NCI-H2081 (cell line): ENCODE results near the gene GSPT1.

Experiments
- DNase-seq, 2 experiments: peaks; one replicate each; lab custom pipeline; 2025; lab: John Stamatoyannopoulos, UW

The GSPT1 gene

DNA sequence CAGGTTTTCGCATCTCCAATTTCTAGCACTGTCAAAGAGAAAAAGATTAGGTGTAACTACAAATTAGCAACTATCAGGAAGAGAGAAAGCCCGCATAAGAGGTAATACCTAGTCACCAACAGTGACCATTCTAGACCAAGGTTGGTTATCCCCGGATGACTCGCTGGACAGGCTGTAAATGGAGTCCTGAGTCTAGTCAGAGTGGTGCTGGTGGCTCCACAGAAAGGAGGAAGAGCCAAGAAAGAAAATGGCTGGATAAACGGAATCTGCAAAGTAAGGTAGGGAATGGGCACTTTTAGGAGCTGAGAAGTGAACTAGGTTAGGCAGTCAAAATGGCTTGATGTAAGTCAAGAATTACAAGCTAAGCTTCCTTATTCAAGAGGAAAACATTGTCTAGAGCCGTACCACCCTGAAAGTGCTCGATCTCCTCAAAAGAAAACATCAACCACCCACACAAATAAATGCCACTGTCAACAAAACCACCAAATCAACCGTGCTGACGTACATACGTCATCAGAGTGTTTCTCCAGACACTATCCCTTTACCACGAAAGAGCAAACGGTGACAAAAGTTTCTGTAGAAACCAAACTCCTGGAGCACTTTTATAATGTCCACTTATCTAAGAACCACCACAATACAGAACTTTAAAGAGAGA lies 2.2 kb downstream of the GSPT1 start:
- DNase-seq: no peak

DNA sequence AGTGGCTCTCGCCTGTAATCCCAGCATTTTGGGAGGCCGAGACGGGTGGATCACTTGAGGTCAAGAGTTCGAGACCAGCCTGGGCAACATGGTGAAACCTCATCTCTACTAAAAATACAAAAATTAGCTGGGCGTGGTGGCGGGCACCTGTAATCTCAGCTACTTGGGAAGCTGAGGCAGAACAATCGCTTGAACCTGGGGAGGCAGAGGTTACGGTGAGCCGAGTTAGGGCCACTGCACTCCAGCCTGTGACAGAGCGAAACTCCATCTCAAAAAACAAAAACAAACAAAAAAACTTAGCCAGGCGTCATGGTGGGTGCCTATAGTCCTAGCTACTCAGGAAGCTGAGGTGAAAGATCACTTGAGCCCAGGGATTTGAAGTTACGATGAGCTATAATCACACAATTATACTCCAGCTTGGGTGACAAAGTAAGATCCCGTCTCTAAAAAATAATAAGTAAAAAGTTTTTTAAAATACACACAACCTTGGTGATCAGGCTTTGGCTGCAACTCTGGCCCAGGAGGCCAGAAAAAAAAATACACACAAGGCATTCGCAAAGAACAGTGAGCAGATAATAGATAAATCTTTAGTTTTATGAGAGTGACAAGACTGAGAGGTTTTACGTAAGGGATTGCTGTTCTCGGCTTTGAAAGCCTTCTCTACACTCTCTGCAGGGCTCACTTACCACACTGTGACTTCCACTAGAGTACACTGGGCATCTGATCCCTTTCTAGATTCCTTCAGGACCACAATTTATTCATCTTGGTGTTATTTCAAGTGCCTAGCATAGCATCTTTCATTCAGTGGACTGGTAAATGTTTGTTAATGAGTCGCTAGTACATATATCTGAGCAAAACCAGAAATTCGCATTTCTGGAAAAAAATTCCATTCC lies 5.9 kb downstream of the GSPT1 start:
- DNase-seq: no peak

DNA sequence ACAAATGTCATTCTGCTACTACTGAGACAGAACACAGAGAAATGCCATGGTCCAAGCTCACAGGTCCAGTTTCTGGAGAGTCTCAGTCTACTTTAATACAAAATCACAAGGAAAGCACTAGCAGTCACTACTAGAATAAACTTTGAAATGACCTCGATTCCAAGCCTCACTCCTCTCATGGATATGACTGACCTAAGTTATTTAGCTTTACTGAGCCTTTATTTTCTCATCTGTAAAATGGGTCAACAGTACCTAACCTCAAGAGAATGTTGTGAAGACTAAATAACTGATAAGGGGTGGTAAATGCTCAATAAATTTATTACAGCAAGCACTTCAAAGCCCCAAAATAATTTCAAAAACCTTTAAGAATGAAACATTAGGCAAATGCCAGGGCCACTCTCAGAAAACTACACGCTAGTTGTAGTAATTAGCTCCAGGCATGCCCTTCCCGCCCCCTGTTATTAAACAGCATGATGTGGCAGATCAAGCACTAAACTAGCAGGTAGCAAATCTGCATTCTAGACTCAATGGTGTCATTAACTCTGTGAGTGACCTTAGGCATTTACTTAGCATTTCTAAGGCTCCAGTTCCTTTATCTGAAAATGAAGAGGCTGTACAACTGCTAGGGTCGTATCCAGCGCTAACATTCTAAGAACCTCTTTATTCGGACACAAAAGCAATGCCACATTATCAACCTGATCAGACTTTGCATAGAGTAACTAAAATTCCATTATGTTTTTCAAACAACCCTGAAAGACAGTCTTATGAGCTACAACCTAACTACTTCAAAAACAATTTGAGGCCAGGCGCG lies 8.4 kb downstream of the GSPT1 start:
- peak in 1 of 2 experiments; percentile 11 for DNase-seq

DNA sequence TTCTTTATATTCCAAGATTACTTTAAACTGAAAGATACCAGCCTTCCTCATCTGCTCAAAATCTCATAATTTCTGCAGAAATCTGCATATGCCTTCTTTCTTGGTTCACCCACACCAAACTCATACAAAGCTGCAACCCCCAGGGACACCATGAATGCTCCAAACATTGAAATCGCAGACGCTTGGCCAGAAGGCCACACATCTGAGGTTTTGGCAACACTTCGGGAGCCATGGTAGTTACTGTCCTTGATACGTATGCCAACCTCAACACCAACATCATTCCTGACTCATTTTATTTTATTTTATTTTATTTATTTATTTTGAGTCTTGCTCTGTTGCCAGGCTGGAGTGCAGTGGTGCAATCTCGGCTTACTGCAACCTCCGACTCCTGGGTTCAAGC lies 11.8 kb downstream of the GSPT1 start:
- no peak for DNase-seq

DNA sequence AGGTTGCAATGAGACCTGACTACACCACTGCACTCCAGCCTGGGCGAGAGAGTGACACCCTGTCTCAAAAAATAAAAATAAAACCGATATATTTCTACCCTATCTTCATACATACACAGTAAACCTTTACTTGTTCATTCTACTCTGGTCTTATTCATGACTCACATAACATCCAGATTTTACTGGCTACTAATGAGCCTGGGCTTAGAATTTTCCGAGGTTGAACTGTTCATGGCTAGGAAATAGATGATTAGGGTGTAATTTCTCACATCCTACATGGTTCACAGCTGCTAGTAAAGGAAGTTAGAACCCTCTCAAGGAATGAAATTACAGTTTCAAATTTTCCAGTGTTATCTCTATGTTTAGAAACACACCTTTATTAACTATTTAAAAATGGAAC lies 14.7 kb downstream of the GSPT1 start:
- no peak for DNase-seq

DNA sequence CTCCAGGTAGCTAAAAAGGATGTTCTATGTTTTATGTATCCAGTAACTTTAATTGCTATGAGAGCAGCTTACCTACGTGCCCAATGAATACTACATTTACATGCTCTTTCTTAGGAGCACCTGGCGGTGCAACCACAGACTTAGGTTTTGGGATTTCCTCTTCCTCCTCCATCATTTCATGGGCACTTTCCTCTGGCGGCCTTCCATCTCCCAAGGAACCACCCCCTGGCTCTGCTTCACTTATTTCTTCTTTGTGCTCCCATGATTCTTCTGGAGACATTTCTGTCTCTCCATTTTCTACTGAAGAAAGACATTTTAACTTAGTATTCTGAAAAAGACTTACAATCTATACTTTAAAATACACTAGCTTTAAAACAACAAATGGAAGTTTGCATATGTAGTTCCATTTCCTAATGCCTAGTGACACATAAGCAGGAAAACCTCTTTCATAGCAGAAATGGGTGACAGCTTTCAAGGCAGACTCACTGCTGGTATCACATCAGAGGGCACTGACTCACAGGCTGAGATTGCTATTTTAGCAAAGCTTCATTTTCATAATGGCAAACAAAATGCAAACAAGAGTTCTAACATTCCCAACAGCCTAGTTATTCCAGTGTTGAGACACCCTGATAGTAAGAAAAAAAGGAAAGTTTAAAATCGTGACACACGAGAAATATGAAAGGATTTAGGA lies 19.1 kb downstream of the GSPT1 start:
- DNase-seq: no peak

DNA sequence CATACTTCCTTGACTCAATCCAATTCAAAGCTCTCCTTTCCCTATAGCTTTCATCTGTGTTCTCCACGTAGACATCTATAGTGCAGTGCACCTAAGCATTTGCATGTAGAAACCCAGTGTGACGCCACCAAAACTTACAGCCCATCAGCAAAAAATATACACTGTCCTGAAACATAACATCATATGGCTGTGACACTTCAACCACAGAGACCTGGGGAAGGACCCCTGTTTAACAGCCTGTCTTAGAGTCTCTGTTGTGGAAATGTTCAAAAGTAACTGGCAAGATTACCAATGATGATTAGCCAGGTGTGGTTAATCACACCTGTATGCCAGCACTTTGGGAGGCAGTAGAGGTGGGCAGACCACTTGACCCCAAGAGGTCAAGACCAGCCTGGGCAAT lies 22.2 kb downstream of the GSPT1 start:
- no peak for DNase-seq

DNA sequence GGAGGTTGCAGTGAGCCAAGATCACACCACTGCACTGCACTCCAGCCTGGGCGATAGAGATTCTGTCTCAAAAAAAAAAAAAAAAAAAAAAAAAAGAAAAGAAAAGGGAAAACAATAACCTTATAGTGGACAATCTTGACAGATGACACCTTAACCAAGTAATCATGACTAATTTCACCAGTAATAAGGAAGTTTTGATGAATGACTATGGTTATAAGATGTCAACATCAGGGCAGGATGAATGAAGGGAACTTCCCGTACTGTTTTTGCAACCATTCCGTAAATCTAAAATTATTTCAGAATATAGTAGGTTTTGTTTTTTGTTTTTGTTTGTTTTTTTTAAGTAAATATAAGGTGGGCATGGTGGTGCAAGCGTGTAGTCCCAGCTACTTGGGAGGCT lies 23.0 kb downstream of the GSPT1 start:
- no peak for DNase-seq

DNA sequence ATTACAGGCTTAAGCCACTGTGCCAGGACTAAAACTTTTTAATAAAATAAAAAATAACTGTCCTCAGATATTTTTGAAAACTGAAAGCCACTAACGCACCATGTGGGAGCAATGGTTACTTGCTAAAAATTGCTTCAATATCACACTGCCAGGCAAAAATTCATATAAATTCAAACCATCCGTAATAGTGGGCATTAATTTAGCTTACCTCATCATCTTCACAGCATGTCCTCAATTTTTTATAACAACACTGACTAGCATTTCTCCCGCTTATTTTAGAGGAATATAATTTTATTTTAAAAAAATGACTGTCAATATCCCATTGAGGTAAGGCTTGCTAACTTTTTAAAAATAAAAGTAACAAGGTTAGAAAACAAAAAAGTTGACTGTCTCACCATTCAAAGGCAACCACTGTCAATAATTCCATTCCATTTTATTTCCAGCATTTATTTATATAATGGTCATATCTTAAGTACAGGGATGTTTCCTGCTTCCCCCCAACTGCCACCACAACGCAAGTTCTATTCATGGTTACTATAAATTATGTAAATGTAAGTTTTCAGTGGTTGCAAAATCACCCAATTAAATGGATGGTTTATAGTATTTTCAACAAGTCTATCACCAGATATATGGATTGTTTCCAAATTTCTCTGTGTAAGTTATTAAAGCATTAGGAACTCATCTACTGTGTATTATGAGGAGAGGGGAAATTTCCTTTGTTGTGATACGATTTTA lies 25.4 kb downstream of the GSPT1 start:
- DNase-seq: no peak

DNA sequence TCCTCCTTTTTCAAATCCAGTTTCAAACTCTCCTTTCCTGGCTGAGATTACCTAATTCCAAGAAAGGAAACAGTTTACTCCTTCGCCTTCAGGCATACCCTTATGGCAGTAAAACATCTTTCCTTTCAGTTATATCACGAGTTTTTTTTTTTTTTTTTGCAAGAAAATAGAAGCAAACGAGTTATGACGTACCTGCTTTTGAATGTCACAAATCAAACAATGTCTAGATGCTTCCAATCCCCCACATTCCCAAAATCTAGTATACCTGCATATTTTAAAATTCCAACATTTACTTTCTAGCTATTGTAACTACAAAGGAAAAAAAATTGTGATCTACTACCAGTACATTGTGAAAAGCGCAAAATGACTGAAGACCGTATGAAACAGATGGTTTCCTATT lies 28.9 kb downstream of the GSPT1 start:
- DNase-seq: no peak

DNA sequence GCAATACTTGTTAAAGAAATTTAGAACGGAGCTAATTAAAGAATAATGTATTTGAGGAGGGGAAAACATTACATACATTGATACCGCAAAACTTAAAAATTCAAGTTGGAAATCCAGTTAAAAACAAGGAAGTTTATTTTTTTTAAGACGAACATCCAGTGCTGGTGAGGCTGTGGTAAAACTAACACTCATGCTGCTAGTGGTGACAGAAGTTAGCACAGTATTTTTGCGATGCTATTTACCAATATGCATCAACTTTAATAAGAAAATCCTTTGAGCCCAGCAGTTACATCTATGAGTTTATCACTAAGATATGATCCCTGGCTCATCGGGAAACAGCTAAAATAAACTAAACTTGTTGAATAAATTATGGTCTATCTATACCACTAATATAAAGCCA lies 31.7 kb downstream of the GSPT1 start:
- no peak for DNase-seq

DNA sequence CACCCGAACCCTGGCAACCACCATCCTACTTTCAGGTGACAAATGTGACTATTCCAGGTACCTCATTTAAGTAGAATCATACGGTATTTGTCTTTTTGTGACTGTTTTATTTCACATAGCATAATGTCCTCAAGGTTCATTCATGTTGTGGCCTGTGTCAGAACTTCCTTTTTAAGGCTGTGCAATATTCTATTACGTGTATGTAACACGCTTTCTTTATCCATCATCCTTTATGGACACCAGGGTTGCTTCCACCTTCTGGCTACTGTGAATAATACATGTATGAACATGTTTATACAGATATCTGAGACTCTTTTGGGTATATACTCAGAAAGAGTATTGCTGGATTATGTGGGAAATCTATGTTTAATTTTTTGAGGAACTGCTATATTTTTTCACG lies 35.7 kb downstream of the GSPT1 start:
- no peak for DNase-seq

DNA sequence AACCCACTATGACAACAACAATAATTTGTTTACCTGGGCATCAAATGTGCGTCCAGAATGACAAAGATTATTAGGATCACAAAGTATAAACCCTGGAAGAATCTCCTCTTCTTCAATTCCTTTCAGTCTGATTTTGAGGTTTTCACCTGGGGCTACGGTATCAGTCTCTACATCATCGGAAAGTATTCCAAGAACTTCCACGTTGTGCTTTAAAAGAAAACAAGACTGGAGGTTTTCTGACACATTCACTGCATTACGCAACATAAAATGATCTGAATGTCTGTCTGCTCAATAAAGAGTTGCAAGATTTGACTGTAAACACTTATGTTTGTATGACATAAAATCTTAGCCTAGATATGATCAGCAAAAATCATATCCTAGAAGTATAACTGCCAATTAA lies 38.4 kb downstream of the GSPT1 start:
- DNase-seq: no peak

DNA sequence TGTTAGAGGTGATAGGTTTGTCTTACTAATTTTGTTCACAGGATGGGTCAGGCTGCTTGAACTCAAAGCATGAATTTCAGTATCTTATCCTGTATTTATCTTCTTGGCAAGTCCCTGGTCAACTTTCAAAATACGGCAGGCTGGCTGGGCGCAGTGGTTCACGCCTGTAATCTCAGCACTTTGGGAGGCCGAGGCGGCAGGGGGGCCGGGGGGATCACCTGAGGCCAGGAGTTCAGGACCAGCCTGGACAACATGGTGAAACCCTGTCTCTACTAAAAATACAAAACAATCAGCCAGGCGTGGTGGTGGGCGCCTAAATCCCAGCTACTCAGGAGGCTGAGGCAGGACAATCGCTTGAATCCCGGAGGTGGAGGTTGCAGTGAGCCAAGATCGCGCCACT lies 39.5 kb downstream of the GSPT1 start:
- DNase-seq: no peak

DNA sequence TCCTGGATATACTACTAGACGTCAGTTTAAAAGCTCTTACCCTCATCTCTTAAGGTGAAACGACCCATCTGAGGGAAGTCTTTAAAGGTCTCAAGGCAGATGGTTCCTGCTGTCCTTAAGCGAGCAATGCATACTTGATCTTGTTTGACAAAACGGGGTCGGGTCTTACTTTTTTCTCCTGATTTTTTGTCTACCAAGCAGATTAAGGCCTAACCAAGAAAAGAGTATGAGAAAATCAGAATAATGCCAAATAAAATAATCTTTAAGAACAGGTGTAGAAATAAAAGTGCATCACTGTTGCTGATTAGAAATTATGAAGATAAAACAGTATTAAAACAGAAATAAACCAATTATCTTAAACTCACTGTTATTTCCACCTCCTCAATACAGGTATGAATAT lies 40.0 kb downstream of the GSPT1 start:
- DNase-seq: no peak

DNA sequence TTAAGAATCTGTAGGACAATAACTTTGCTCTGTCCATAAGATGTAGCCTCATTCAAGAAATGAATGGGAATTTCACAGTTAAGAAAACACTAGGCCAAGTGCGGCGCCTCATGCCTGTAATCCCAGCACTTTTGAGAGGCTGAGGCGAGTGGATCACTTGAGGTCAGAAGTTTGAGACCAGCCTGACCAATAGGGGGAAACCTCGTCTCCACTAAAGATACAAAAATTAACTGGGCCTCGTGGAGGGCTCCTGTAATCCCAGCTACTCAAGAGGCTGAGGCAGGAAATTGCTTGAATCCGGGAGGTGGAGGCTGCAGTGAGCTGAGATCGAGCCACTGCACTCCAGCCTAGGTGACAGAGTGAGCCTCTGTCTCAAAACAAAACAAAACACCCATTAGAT lies 44.6 kb downstream of the GSPT1 start:
- DNase-seq: no peak

DNA sequence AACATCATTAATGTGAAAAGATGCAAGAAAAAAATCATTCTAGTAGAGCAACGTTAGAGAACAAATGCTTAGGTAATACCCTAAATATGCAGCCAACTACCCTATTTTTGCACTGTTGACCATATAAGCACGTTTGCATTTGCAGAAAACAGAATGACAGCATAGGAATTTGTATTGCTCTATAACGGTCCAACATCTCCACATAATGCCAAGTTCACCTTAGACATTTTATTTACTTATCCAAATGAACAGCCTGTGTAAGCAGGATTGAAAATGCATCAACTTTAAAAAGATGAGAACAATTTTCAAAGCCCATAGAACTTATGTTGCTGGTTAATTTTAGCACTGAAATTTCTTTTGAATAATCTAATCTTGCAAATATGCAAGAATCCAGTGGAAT lies 45.4 kb downstream of the GSPT1 start:
- DNase-seq: no peak

DNA sequence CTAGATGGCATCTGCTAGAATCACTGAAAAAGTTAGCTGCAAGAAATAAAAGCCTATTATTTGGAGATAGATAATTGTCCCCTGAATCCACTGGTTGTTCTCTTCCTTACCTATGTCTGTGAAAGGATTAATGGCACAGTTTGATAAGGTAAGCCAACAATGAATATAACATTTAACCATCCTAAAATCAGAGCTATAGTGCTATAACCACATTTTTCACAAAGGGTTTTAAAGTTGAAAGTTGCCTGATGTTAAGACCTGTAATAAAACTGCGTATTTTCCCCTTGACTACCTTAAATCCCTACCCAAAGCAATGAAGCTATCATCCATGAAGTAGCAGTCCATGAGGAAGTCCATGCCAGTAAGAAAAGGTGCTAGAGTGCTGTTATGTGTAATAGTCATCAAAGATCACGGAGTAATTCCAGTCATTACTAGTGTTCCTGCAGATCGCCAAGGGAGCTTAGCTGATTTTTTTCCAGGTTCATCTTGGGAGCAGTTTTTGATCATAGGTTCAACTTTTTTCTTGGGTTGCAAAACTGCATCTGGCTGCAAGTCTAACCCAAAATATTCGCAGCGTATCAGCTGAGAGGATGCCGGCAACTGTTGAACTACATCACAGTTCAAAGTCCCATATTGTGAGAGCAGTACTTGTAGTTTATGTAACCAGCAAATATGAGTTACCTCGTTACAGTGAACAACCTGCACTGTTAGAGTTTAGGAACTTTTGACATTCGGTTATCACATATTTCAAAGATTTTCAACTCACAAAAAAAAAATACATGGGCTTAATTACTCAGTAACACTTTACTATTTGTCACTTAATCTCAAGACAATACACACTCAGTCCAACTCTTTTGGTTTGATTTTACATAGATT lies 46.2 kb downstream of the GSPT1 start:
- DNase-seq: no peak

DNA sequence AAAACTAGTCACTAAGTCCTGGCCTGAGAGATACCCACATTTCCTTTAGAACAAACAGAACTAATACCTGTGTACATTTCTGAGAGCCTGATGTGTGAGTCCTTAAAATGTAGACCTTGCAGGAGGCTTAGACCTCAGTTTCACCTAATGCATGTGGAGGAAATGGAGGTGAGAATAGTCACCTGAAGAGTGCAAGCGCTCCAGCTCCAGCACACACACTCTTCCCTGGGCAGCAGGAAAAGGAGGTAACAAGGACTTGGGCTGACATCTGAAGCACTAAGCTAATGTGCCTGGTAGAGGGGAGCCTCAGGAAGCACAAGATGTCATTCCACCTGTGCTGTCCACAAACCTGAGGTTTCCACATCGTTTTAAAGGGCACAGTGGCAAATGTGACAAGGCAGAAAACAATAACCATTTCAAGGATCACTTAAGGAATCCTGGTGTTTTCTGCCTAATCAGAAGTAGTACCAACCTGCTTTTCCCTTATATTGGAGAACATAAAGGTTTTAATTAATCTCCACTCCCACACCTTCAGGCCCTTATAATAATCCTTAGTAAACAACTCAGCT lies 47.3 kb downstream of the GSPT1 start:
- DNase-seq: no peak

DNA sequence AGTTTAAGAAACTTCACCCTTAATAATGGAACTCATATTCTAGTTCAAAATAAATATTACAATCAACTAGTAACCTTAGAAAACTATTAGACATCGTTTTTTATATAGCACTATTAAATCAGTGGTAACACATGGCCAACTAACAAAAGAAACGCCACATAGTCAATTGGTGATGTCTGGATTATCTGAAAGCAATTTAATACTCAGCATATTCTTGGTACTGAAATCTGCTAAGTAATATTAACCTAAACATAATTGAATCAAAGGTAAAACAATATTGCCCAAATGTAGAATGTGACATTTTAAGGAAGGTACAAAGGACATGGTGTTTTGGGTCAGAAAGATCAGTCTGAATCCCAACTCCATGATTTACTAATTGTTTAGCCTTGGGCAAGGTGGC lies 53.3 kb downstream of the GSPT1 start:
- no peak for DNase-seq
